Choroid plexus epithelial cell (primary cell): Measurements from ENCODE around the gene SSRP1.
A peak's percentile ranks its signal among the peaks of the same experiment; 100 is the strongest.

ENCODE experiments used
- DNase-seq: peaks from one replicate; pipeline ENCODE4 v3.0.0-alpha.2; 2010; ENCODE audit warnings: low read depth
- H3K4me3 ChIP-seq: 2 replicates; pipeline ENCODE4 v1.5.1; 2011; ENCODE audit warnings: low read depth, mild to moderate bottlenecking, control low read depth, low read length, moderate library complexity
- TF ChIP-seq, protein P1 (sequence below): conservative IDR thresholded peaks from 2 replicates; pipeline ENCODE4 v1.5.1; 2011; ENCODE audit warnings: low read depth, mild to moderate bottlenecking, control low read depth, inconsistent platforms, low read length, moderate library complexity

Gene SSRP1

DNA sequence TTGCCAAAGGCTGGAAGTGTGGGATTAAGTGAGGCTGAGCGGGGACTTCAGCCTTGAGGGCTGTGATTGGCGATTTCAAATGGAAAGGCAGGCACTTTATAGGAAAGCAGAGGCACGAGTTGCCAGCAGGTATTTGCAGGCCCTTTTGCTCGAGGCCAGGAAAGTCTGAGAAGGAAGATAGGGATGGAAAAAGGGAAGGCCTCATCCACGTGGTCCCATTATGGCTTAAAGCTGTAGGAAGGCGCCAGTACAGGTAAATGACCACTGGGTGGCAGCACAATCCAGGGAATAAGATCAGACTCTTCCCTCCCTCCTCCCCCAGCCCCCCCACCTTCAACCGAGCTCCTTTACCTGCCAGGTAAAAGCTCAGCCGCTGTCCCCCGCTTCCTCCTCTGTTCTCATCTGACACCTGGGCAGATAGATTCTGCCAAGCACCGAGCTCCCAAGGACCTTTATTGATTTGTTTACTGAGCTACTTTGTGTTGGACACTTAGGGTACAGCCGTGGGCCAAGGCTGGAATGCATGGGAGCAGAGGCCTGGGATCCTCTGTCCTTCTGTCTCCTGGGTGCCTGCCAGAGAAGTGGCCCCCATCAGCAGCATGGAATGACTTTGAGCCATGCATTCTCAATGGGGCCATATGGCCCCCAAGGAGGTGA is 10.0 kb upstream of the SSRP1 start:
- TF ChIP-seq, protein P1, sequence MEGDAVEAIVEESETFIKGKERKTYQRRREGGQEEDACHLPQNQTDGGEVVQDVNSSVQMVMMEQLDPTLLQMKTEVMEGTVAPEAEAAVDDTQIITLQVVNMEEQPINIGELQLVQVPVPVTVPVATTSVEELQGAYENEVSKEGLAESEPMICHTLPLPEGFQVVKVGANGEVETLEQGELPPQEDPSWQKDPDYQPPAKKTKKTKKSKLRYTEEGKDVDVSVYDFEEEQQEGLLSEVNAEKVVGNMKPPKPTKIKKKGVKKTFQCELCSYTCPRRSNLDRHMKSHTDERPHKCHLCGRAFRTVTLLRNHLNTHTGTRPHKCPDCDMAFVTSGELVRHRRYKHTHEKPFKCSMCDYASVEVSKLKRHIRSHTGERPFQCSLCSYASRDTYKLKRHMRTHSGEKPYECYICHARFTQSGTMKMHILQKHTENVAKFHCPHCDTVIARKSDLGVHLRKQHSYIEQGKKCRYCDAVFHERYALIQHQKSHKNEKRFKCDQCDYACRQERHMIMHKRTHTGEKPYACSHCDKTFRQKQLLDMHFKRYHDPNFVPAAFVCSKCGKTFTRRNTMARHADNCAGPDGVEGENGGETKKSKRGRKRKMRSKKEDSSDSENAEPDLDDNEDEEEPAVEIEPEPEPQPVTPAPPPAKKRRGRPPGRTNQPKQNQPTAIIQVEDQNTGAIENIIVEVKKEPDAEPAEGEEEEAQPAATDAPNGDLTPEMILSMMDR, result peak; percentile 78
- H3K4me3 ChIP-seq, result no peak overlapping the region
- peak; percentile 78 for DNase-seq

- TF ChIP-seq, protein P1, result no peak
- H3K4me3 ChIP-seq, result no peak overlapping the region
- no peak for DNase-seq
These were observed 9.1 kb upstream of the SSRP1 start for GRCh38 chr11:57344826-57345225.

- no peak overlapping the region for H3K4me3 ChIP-seq
- DNase-seq, result no peak
- TF ChIP-seq, protein P1, result no peak
These were observed 8.1 kb upstream of the SSRP1 start for GRCh38 chr11:57343825-57344224.

DNA sequence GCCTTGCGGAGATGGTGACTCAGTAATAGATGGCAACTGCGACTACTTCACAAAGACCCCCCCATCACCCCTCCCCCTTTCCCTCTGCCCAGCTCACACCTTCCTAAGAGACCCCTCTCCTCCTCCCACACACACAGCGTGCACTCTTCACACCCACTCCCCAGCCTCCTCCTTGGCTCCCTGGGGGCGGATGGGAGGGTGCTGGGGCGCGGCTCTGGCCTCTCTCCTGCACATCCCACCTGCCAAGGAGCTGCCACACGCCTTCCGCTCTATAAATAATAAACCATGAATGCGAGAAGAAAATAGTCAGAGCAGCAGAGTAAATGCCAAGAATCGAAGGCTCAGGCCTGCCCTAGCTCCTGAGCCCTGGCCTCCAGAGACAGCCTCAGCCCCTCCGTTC is 7.0 kb upstream of the SSRP1 start:
- TF ChIP-seq, protein P1, result no peak
- no peak for DNase-seq
- H3K4me3 ChIP-seq, result no peak overlapping the region

- DNase-seq, result no peak
- TF ChIP-seq, protein P1, result no peak
- H3K4me3 ChIP-seq, result no peak overlapping the region
These were observed 5.6 kb upstream of the SSRP1 start for GRCh38 chr11:57341250-57341808.

DNA sequence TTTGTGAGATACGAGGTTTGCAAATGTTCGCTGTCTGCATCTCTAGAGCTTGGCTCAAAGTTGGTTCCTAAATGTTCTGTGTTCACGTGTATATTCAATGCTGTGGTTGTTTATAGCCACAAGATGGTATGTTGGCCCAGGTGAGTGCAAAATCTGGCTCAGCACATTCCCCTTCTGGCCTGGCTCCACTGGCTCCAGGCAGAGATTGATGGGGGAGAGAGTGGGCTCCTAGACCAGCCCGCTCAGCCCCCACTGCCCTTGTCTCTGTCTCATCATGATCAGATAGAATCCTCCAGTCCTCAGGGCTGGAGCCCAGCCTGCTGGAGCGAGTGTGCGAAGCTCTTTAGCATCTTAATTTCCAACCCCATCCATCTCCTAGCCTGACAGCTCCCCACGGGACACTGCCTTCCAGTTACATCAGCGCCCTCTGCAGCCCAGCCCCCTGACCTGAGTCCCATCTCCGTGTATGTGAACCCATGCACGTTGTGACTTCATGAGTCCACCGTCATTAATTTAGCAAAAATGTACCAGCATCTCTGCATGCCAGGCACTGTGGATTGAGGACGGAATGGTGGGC is 4.4 kb upstream of the SSRP1 start:
- TF ChIP-seq, protein P1, result peak; percentile 23
- peak; percentile 26 for DNase-seq

DNA sequence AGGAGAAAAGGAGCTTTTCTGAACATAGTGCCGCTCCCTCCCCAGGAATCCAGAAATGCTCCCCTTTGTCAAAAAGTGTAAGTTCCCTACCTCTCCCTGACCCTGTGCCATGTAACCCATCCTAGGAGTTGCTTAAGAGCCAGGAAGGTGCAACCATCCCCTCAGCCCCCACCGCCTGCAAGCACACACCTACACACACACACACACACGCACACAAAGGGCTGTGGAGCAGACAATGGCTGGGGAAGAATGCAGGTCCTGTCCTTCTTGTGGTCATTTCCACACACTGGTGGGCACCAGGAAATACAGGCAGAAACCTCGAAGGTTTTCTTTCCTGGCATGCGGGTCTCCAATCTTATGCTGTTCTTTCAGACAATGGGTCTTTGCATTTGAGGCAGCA is 3.6 kb upstream of the SSRP1 start:
- no peak overlapping the region for H3K4me3 ChIP-seq
- DNase-seq, result no peak
- TF ChIP-seq, protein P1, result no peak

More for the DNA sequence above, 4.4 kb upstream of the SSRP1 start:
- no peak overlapping the region for H3K4me3 ChIP-seq
